Activated CD4-positive, alpha-beta T cell treated with anti-CD3 and anti-CD28 coated beads for 4 hours (primary cell): ENCODE measurements around the gene TPP1.

Source experiments
- DNase-seq, 2 donors: peaks; one replicate each; pipeline ENCODE4 v3.0.0-alpha.2; 2020

The TPP1 gene

DNA sequence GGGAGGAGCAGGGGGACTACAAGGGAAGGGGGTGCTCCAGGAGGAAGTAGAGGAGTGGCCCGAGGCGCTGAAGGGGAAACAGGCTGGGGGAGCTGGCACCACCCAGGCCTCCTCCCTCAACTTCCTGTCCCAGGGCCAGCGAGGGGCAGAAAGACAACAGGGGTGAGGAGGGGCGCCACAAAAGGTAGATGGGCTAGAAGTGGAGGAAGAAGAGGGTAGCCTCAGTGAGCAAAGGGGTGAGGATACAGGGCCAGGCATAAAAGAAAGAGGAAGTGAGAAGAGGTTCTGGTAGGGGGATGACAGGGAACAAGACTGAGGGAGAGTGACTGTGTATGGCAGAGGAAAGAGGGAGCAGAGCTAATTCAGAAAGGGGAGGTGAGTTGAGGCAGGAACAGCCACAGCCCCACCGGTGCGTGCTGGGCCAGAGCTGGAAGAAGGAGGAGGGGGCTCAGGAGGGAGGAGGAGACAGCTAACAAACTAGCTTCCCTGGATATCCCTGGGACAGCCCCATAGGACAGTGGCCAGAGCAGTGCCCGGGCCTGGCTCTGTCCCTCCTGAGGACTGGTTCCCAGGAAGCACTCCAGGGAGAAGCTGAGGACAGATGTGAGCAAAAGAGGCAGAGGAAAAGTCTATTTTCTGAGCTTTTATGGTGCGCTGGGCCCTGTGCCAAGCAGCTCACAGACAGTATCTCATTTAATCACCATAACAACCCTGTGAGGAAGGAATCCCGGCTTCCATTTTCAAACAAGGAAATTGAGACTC is 27.9 kb upstream of the TPP1 start:
- DNase-seq, result no peak

DNA sequence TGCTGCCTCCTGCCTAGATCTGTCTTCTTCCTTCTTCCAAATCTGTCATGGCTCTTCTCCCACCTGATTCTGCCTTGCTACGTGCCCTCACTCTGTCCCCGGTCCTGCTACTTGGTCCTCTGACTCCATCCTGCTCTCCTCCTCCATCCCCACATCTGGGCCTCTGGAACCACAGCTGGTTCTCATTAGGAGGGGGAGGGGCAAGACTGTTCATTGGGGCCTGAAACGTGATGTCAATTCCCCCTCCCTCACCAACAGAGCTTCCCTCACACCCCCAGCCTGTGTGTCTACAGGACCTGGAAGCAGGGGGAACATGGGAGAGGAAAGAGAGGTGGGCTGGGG is 27.3 kb upstream of the TPP1 start:
- no peak for DNase-seq

DNA sequence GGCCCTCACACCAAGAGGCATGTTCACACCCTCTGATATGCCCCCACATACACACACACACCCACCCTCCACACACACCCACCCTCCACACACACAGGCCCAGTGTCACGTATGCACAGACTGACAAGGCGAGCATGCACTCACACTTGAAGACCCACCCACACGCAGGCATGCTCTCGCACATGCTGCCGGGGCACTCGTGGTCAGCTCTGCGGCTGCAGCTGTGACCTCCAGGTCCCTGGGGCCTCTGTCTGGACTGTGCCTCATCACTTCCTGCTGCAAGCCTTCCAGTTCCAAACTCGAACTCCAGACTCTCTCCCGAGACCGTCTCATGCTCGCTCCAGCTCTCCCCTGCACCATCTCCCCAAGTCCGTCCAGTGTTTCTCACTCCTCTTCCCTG is 26.8 kb upstream of the TPP1 start:
- no peak for DNase-seq

DNA sequence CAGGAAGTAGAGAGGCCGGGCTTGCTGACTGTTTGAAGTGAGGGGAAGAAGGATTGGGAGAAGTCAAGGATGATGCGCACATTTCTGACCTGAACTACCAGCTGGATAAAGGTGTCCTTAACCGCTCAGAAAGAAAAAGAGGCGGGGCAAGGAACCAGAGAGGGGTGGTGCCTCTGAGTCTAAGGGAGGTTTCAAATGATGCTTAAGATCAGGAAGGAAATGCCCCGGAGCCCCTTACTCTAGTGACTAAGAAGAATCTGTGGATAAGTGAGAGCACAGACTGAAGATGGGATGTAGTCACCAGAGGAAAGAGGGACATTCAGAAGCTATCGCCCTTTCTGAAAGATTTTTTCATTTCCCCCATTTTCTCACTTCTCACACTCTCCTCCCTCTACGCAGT is 23.7 kb upstream of the TPP1 start:
- no peak for DNase-seq

DNA sequence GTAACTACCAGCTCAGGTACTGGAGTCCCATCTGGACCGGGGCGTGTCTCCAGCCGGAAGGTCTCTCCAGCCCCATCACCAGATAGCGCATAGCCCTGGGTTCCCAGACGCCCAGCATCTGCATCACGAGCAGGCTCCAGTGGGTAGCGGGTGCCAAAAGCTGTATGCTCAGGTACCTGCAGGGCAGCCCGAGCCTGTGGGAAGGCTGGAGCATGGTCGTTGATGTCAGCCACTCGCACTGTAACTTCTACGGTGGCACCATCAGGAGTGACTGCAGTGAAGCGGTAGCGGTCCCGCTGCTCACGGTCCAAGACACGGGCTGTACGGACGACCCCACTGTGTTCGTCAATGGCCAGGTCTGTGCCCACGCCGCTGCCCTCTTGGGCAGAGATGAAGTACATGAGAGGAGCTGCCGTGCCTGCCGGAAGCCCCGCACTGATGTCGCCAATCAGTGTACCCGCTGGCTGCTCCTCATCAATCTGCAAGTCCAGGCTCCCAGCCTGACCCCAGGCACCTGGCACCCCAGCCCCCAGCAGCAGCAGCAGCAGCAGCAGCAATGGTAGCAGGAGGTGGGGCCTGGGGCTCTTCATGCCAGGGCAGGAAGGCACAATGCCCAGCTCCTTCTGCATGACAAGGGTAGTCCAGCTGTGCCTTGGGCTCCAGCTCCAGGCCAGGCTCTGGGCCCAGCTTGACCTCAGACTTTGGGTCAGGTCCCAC is 21.9 kb upstream of the TPP1 start:
- DNase-seq, result no peak

DNA sequence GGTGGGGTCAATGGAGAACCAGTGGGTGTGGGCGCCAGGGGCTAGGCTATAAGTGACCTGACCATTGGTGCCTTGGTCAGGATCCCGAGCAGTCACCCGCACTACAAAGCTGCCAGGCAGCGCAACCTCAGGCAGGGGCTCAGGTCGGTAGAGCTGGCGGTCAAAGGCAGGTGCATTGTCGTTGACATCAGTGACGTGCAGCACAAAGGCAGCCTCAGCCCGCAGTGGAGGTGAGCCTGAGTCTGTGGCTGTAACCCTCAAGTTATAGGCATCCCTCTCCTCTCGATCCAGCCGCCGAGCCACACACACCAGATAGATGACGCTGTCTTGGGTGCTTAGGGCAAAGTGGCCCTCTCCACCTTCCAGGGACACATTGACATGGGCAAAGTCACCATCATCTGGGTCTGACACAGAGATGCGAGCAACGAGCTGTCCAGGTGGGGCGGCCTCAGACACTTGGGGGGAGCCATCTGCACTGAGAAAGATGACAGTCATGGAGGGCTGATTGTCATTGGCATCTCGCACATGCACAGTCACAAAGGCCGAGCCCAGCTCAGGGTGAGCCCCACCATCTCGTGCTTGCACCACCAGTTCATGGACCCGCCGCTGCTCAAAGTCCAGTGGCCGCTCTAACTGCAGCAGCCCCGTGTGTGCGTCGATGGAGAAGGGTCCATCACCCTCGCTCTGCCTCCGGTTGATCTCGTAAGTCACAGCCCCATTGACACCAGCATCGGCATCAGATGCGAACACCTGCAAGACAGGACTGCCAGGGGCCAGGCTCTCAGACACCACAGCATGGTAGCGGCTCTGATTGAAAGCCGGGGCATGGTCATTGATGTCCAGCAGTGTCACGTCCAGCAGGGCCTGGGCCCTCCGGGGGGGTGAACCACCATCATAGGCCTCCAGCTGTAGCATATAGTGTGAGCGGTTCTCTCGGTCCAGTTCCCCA is 21.1 kb upstream of the TPP1 start:
- no peak for DNase-seq

DNA sequence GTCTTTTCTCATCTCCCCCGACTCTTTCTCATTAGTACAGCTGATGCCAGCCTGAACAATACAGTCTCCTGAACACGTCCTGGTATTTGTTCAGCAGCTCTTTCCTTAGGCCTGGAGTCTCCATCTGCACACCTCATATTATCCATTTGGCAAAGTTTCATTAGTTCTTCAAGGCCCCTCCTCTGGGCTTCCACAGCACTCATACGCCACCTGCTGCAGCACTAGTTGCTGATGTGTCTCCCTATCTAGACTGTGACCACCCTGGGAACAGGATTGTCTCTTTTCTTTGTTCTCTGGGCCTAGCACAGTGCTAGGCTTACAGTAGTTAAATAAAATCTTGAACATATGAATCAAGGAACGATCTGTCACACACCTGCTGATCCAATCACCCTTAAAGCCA is 19.2 kb upstream of the TPP1 start:
- DNase-seq, result no peak

DNA sequence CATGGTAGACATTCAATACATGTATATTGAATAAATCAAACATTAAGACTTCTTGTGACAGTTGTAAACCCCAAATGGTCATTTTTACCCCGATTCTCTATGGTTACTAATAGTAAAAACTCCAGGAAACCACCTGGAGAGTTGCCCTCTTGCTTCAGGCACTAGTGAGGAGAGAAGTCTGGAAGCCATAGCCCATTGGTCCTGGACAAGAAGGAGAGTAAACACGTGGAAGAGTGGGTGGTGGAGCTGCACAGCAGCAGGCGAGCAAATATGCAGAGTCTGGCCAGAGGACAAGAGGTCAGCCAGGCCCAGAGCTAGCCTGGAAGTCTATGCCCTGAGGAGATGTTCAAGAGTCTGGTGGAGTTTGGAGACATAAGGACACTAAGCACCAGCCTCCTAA is 18.6 kb upstream of the TPP1 start:
- no peak for DNase-seq

DNA sequence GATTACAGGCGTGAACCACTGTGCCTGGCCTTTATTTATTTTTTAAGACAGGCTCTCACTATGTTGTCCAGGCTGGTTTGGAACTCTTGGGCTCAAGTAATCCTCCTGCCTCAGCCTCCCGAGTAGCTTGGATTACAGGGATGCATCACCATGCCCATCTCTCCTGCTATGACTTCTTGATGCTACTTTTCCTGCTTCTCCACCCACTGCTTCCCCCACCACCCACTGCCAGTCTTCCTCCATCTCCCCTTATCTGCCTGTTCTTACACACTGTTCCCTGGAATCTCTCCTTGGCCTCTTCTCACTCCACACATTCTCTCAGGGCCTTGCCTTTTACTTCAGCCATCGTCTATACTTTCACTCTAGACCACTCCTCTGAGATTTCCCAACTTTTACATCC is 17.3 kb upstream of the TPP1 start:
- no peak for DNase-seq

- no peak for DNase-seq
Observed at GRCh38 chr11:6635082-6635932, 16.1 kb upstream of the TPP1 start.

DNA sequence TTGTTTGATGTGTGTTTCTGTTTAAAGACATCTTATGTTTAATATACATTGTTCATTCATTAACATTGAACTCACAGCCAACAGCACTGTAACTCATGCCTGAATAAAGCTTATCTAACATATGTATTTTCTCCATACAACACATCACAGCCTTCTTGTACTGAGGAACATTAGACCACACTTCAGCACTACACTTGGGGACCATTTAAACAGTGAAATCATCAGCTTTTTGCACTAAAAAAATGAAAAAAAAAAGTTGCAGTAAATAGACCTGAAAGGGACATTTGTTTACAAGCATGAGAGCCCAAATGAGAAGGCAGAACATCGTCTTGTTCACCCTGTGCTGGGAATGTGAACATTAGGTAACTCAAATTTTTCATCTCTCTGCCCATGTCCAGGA is 15.3 kb upstream of the TPP1 start:
- DNase-seq, result no peak

- DNase-seq, result no peak
Observed at GRCh38 chr11:6633422-6634408, 14.5 kb upstream of the TPP1 start.

GRCh38 chr11:6632116-6633073 is 13.2 kb upstream of the TPP1 start:
- DNase-seq, result no peak

- no peak for DNase-seq
Observed at GRCh38 chr11:6631361-6631890, 12.2 kb upstream of the TPP1 start.

DNA sequence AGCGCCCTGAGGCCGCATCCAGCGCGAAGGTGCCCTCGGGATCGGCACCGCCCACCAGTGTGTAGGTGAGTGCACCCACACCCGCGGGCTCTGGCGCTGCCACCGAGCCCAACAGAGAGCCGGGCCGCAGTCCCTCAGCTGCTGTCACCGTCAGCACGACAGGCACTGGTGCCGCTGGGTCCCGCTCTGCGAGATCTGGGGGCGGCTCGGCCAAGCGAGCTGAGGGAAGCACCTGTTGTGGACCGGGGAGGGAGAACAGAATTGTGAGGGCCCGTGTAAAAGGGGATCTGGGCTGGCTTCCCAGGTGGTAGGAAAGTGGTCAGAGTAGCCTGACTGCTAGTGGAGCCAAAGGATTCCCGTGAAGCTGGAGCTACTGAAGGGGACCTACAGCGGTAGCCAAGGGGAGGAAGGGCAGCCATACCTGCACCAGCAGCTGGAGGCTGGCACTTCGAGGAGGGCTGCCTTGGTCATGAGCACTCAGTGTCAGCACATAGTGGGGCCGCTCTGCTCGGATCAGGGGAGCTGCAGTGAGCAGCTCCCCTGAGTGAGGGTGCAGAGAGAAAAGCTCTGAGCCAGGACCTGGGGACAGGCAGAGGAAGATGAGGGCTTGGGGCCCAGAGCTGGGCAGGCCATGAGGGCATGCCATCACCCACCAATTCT is 11.5 kb upstream of the TPP1 start:
- DNase-seq, result no peak

DNA sequence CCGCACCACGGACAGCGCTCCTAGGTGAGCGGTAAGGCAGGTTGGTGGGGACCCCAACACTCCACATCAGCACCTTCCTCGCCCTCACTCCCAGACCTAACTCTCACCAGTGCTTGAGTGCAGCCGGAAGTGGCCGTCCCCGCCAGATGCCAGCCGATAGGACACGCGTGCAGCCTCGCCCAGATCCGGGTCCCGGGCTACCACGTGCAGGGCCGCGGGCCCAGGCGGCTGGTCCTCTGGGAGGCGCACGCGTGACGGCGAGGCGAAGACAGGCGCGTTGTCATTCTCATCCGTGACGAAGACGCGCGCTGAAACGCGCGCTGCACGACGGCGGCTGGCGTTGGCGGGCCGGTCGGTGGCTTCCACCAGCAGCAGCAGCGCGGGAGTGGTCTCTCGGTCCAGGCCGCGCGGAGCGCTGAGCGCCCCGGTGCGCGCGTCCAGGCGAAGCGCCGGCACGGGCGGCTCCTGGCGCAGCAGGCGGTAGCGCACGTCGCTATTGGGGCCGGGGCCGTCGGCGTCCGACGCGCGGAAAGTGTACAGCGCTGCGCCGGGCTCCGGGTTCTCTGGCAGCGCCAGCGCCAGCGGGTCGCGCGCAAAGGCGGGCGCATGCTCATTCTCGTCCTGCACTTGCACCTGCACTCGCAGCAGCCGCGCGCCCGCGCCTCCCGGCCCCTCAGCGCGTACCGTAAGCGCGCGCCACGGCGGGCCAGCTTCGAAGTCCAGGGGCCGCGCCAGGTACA is 10.8 kb upstream of the TPP1 start:
- no peak for DNase-seq

- no peak for DNase-seq
Observed at GRCh38 chr11:6629573-6629891, 10.3 kb upstream of the TPP1 start.

DNA sequence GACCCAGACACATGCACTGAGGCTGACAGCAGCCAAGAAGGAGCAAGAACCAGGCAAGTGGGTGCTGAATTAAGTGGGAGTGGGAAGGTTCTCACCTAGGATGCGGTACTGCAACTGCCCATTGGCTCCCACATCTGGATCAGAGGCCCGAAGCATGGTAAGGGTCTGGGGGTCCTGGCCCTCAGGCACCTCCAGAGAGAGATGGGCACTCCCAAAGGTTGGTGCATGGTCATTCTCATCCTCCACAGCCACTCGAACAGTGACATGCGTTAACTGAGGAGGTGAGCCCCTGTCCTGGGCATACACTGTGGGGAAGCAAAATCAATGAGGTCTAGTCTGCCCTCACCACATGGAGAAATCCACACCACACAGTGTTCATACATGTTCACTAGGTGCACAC is 9.3 kb upstream of the TPP1 start:
- DNase-seq, result no peak

DNA sequence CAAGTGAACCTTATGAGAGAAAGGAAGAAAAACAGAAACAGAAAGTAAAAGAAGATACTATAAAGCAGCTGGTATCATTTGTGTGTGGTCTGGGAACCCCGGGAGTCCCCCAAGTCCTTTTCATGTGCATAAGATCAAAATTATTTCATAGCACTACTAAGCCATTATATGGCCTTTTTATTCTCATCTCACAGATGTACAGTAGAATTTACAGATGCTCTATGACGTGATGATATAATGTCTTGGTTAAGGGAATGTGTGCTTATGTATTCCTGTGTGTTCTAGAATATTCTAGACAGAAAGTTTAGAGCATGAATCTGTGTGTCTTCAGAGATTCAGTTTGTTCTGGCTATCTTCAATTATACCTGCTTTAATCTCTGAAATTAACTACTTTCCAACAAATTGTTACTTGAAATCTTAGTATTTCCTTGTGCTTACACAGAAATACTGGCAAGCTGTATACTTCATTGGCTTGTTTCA is 8.6 kb upstream of the TPP1 start:
- no peak for DNase-seq
